Measurements from ENCODE around the gene SMPD3.

SMPD3 gene

GRCh38 chr16:68432701-68433100 is 15.6 kb downstream of the SMPD3 start:
- no peak for DNase-seq

- no peak for DNase-seq
These were observed 19.0 kb downstream of the SMPD3 start for GRCh38 chr16:68429076-68429854.

GRCh38 chr16:68427649-68428303 is 20.5 kb downstream of the SMPD3 start:
- no peak for DNase-seq

- no peak for DNase-seq
These were observed 22.0 kb downstream of the SMPD3 start for GRCh38 chr16:68426347-68426652.

- no peak for DNase-seq
These were observed 22.6 kb downstream of the SMPD3 start for GRCh38 chr16:68425498-68426346.

GRCh38 chr16:68423771-68424170 is 24.5 kb downstream of the SMPD3 start:
- no peak for DNase-seq

GRCh38 chr16:68422396-68422960 is 25.8 kb downstream of the SMPD3 start:
- no peak for DNase-seq

GRCh38 chr16:68421076-68421475 is 27.2 kb downstream of the SMPD3 start:
- no peak for DNase-seq

GRCh38 chr16:68420366-68420942 is 27.9 kb downstream of the SMPD3 start:
- no peak for DNase-seq

GRCh38 chr16:68417711-68418301 is 30.5 kb downstream of the SMPD3 start:
- DNase-seq, result peak; percentile 83

- DNase-seq, result no peak
These were observed 32.0 kb downstream of the SMPD3 start for GRCh38 chr16:68416057-68417046.

- DNase-seq, result no peak
These were observed 33.7 kb downstream of the SMPD3 start for GRCh38 chr16:68414581-68414980.

- DNase-seq, result no peak
These were observed 36.2 kb downstream of the SMPD3 start for GRCh38 chr16:68412061-68412460.

- no peak for DNase-seq
These were observed 37.2 kb downstream of the SMPD3 start for GRCh38 chr16:68411086-68411485.

GRCh38 chr16:68408967-68409366 is 39.3 kb downstream of the SMPD3 start:
- DNase-seq, result no peak

GRCh38 chr16:68408428-68408827 is 39.9 kb downstream of the SMPD3 start:
- DNase-seq, result no peak

GRCh38 chr16:68406458-68407152 is 41.7 kb downstream of the SMPD3 start:
- no peak for DNase-seq

GRCh38 chr16:68404736-68405345 is 43.5 kb downstream of the SMPD3 start:
- DNase-seq, result no peak

GRCh38 chr16:68403704-68404103 is 44.6 kb downstream of the SMPD3 start:
- DNase-seq, result no peak

- no peak for DNase-seq
These were observed 45.1 kb downstream of the SMPD3 start for GRCh38 chr16:68403177-68403576.

GRCh38 chr16:68402748-68403040 is 45.6 kb downstream of the SMPD3 start:
- DNase-seq, result no peak
